Endodermal cell (in vitro differentiated cells): Measurements from ENCODE around the gene ACAA2. TPM values are rescaled to one million over a fixed set of nuclear protein-coding genes. Genes with fewer than 3 reads are reported as not detected.

Experiments used
- DNase-seq: peaks from one replicate; pipeline ENCODE4 v3.0.0-alpha.2; 2017
- H3K27ac ChIP-seq: 2 replicates; pipeline ENCODE4 v1.5.1; 2013; ENCODE audit warnings: mild to moderate bottlenecking, low read depth, low read length, moderate library complexity
- H3K27me3 ChIP-seq: 2 replicates; pipeline ENCODE4 v1.6.1; 2013; ENCODE audit warnings: mild to moderate bottlenecking, low read length, moderate library complexity; ENCODE audit not compliant: insufficient read depth, control insufficient read depth, poor library complexity, severe bottlenecking
- H3K36me3 ChIP-seq: 2 replicates; pipeline ENCODE4 v1.7.0; 2013; ENCODE audit warnings: mild to moderate bottlenecking, low read length, moderate library complexity; ENCODE audit not compliant: control insufficient read depth, insufficient read depth
- H3K4me1 ChIP-seq: one replicate; pipeline ENCODE4 v1.7.0; 2013; ENCODE audit warnings: low read length; ENCODE audit not compliant: control insufficient read depth, insufficient read depth
- H3K4me3 ChIP-seq: 2 replicates; pipeline ENCODE4 v1.5.1; 2013; ENCODE audit warnings: mild to moderate bottlenecking, low read length, moderate library complexity
- H3K9ac ChIP-seq: 2 replicates; pipeline ENCODE4 v1.6.1; 2013; ENCODE audit warnings: mild to moderate bottlenecking, low read length, moderate library complexity; ENCODE audit not compliant: poor library complexity, severe bottlenecking; ENCODE audit errors: extremely low read depth
- H3K9me3 ChIP-seq: 2 replicates; pipeline ENCODE4 v1.6.1; 2013; ENCODE audit warnings: mild to moderate bottlenecking, low read length, moderate library complexity; ENCODE audit not compliant: control insufficient read depth
- H3K27ac Mint-ChIP-seq: 2 replicates; pipeline ENCODE4 v1.8.0; 2020; ENCODE audit warnings: mixed read lengths
- H3K27me3 Mint-ChIP-seq: 2 replicates; pipeline ENCODE4 v1.8.0; 2021; ENCODE audit warnings: mild to moderate bottlenecking, mixed read lengths; ENCODE audit not compliant: insufficient read depth
- H3K36me3 Mint-ChIP-seq: 2 replicates; pipeline ENCODE4 v1.8.0; 2020; ENCODE audit warnings: low read depth, mixed read lengths
- H3K4me1 Mint-ChIP-seq: 2 replicates; pipeline ENCODE4 v1.8.0; 2020; ENCODE audit warnings: mixed read lengths
- H3K4me3 Mint-ChIP-seq: 2 replicates; pipeline ENCODE4 v1.8.0; 2020; ENCODE audit warnings: mild to moderate bottlenecking, moderate library complexity, mixed read lengths
- H3K9me3 Mint-ChIP-seq: 2 replicates; pipeline ENCODE4 v1.8.0; 2020; ENCODE audit warnings: mild to moderate bottlenecking, mixed read lengths
- CTCF ChIP-seq: fragments of 200-600 bp; sonication (generic); conservative IDR thresholded peaks from 2 replicates; pipeline ENCODE4 v1.5.0; 2021; ENCODE audit warnings: antibody characterized with exemption, mild to moderate bottlenecking
- WGBS, 2 experiments: methylation state at CpG; one replicate each; pipeline versions ENCODE4 v1.1.5 to v1.1.7; 2013; ENCODE audit warnings: missing lambda C conversion rate in 2 of 2, mixed read lengths in 1 of 2; ENCODE audit not compliant: insufficient coverage in 1 of 2, insufficient read length in 1 of 2; 5-methylcytosine and 5-hydroxymethylcytosine counted together
- total RNA-seq, 2 donors: library from RNA; stranded (reverse); fragmentation: NEBNext Ultra II Directional in 1 of 2; extraction: Animal tissue kit (Norgen Biotek cat#: 25700) in 1 of 2; gene quantifications; 2 replicates in 1 of 2; 3 replicates in 1 of 2; pipeline ENCODE4 v1.2.1, GENCODE V29; 2021

The ACAA2 gene
- total RNA-seq, 2 donors from 2014 or later = 128 to 131 TPM

- no peaks in the 10 kb centered on the region for H3K9me3 ChIP-seq
- no peak for DNase-seq
- no peaks in the 10 kb centered on the region for H3K27me3 ChIP-seq
- 67% methylated on average over 1 of the region's 1 CpG; no CpG with 5 or more reads in 1 of the 2 experiments for WGBS, 2 experiments
- Mint-ChIP-seq H3K9me3 (no peaks in the 10 kb centered on the region), H3K4me1 (peaks cover 15% of the 10 kb centered on the region), H3K4me3 (no peak overlapping the region), H3K27ac (no peak overlapping the region), H3K27me3 (no peaks in the 10 kb centered on the region), H3K36me3 (peaks cover 14% of the 10 kb centered on the region)
- H3K27ac ChIP-seq = no peak overlapping the region
- H3K9ac ChIP-seq = no peak overlapping the region
- TF ChIP-seq CTCF = no peak
- H3K4me3 ChIP-seq = no peak overlapping the region
- H3K36me3 ChIP-seq = peaks cover 4% of the 10 kb centered on the region
- no peaks in the 10 kb centered on the region for H3K4me1 ChIP-seq
These were observed 31.6 kb upstream of the ACAA2 start for GRCh38 chr18:49844903-49845302.

GRCh38 chr18:49843778-49844625 is 30.7 kb upstream of the ACAA2 start:
- no peak for DNase-seq
- H3K27ac Mint-ChIP-seq = no peak overlapping the region
- Histone ChIP-seq H3K4me1 (no peaks in the 10 kb centered on the region), H3K4me3 (no peak overlapping the region), H3K9me3 (no peaks in the 10 kb centered on the region), H3K36me3 (peaks cover 4% of the 10 kb centered on the region), H3K27me3 (no peaks in the 10 kb centered on the region), H3K9ac (no peak overlapping the region), H3K27ac (no peak overlapping the region)
- no peaks in the 10 kb centered on the region for H3K27me3 Mint-ChIP-seq
- no peaks in the 10 kb centered on the region for H3K9me3 Mint-ChIP-seq
- H3K4me1 Mint-ChIP-seq = peaks cover 7% of the 10 kb centered on the region
- peaks cover 12% of the 10 kb centered on the region for H3K36me3 Mint-ChIP-seq
- peak; percentile 51 for TF ChIP-seq CTCF
- WGBS, 2 experiments = 88 to 94% methylated on average over 3 to 6 of the region's 6 CpGs
- H3K4me3 Mint-ChIP-seq = no peak overlapping the region

GRCh38 chr18:49843131-49843530 is 29.8 kb upstream of the ACAA2 start:
- Mint-ChIP-seq H3K36me3 (peaks cover 5% of the 10 kb centered on the region), H3K9me3 (no peaks in the 10 kb centered on the region), H3K4me1 (peaks cover 7% of the 10 kb centered on the region), H3K4me3 (no peak overlapping the region), H3K27me3 (no peaks in the 10 kb centered on the region), H3K27ac (no peak overlapping the region)
- Histone ChIP-seq H3K4me1 (no peaks in the 10 kb centered on the region), H3K36me3 (peaks cover 4% of the 10 kb centered on the region), H3K27ac (no peak overlapping the region), H3K4me3 (no peak overlapping the region), H3K9ac (no peak overlapping the region), H3K27me3 (no peaks in the 10 kb centered on the region), H3K9me3 (no peaks in the 10 kb centered on the region)
- no peak for DNase-seq
- WGBS, 2 experiments = 96 to 98% methylated on average over 10 of the region's 10 CpGs
- TF ChIP-seq CTCF = no peak
